ENCODE results near the gene CXADR. TPM values are rescaled to one million over a fixed set of nuclear protein-coding genes. Genes with fewer than 3 reads are reported as not detected.

Gene CXADR
- total RNA-seq, 2 donors from 2014 or later, result 0.28 TPM; not detected in 1

DNA sequence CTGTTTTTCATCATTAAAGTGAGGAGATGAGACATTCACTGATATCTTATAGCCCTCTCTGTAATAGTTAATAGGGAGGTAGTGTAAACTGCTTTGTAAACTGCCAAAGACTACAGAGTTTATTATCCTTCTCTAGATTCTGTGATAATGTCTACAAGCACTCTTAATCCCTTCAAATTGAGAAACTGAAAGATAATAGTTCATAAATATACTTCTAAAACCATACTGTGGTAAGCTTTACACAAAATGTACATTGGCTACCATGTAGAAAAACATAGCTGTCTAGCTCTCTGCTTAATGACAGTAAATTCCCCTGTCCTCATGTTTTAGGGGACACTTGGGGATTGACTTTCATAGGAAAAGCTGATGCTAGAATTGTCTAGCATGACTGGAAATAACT, 39.6 kb downstream of the CXADR start:
- no peak for ATAC-seq (ENCODE audit: insufficient number of reproducible peaks, low FRiP score, low read depth)
- no peak for DNase-seq (ENCODE audit: low spot score)
- no peaks in the 10 kb centered on the region for H3K36me3 ChIP-seq
- H3K27ac ChIP-seq, result no peak overlapping the region
- TF ChIP-seq CTCF (IDR thresholded peaks at IDR 0.05), result no peak
- no peaks in the 10 kb centered on the region for H3K4me1 ChIP-seq (ENCODE audit: control insufficient read depth in 1 of 2, low read depth in 2 of 2)
- no peaks in the 10 kb centered on the region for H3K27me3 ChIP-seq (replicated peaks; ENCODE audit: insufficient read depth)
- no peaks in the 10 kb centered on the region for H3K9me3 ChIP-seq
- H3K4me3 ChIP-seq, result no peak overlapping the region

DNA sequence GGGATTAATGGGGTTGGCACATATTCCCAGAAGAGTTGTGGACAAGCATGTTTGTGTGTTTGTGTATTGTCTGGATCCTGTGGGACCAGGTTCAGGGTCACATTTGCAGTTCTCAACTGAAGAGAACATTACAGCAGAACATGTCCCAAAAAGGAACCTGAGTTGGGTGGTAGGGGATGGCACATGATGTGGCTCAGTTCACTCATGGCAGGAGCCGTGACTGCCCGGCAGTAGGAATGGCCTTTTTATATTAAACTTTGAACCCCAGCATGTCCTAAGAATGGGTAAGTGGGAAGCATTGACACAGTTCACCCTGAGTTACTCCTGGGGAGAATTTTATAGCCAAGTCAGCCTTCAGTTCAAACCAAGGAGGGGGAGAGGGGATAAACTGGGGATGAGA, 41.3 kb downstream of the CXADR start:
- no peak for DNase-seq (ENCODE audit: low spot score)
- Histone ChIP-seq H3K4me3 (no peak overlapping the region), H3K36me3 (no peaks in the 10 kb centered on the region), H3K4me1 (ENCODE audit: control insufficient read depth in 1 of 2, low read depth in 2 of 2) (no peaks in the 10 kb centered on the region), H3K27me3 (replicated peaks; ENCODE audit: insufficient read depth) (no peaks in the 10 kb centered on the region), H3K9me3 (no peaks in the 10 kb centered on the region), H3K27ac (no peak overlapping the region)
- no peak for ATAC-seq (ENCODE audit: insufficient number of reproducible peaks, low FRiP score, low read depth)
- no peak for TF ChIP-seq CTCF (IDR thresholded peaks at IDR 0.05)

GRCh38 chr21:17554679-17555465, 42.0 kb downstream of the CXADR start:
- no peak overlapping the region for H3K4me3 ChIP-seq
- no peaks in the 10 kb centered on the region for H3K36me3 ChIP-seq
- no peak overlapping the region for H3K27ac ChIP-seq
- no peaks in the 10 kb centered on the region for H3K4me1 ChIP-seq (ENCODE audit: control insufficient read depth in 1 of 2, low read depth in 2 of 2)
- H3K9me3 ChIP-seq, result no peaks in the 10 kb centered on the region
- no peak for DNase-seq (ENCODE audit: low spot score)
- ATAC-seq (ENCODE audit: insufficient number of reproducible peaks, low FRiP score, low read depth), result no peak
- no peaks in the 10 kb centered on the region for H3K27me3 ChIP-seq (replicated peaks; ENCODE audit: insufficient read depth)
- TF ChIP-seq CTCF (IDR thresholded peaks at IDR 0.05), result no peak

DNA sequence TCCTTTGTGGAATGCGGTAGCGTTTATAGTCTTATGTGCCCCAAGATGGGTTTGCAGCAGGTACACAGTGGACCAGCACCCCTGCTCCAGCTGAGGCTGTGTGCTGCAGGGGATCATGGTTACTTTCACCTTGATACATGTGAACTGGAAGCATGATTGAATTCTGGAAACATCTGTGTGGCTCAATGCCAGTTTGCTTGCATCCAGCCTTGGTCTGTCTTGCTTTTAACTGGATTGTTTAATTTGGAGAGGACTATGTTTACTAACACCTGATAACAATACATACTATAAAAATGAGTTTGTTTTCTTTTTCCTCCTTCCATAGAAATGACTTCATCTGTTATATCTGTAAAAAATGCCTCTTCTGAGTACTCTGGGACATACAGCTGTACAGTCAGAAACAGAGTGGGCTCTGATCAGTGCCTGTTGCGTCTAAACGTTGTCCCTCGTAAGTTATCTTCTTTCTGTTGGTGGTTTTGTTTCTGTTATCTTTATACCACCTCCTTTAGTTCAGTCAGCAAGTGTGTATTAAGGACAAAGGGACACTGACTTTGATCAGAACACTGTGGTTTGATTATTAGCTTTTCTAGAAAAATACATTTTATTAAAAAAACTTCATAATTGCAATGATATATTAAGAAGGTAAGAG, 47.7 kb downstream of the CXADR start:
- no peak overlapping the region for H3K4me3 ChIP-seq
- no peaks in the 10 kb centered on the region for H3K36me3 ChIP-seq
- no peaks in the 10 kb centered on the region for H3K27me3 ChIP-seq (replicated peaks; ENCODE audit: insufficient read depth)
- H3K4me1 ChIP-seq (ENCODE audit: control insufficient read depth in 1 of 2, low read depth in 2 of 2), result no peaks in the 10 kb centered on the region
- no peaks in the 10 kb centered on the region for H3K9me3 ChIP-seq
- ATAC-seq (ENCODE audit: insufficient number of reproducible peaks, low FRiP score, low read depth) (no peak), DNase-seq (ENCODE audit: low spot score) (no peak)
- no peak overlapping the region for H3K27ac ChIP-seq
- no peak for TF ChIP-seq CTCF (IDR thresholded peaks at IDR 0.05)

DNA sequence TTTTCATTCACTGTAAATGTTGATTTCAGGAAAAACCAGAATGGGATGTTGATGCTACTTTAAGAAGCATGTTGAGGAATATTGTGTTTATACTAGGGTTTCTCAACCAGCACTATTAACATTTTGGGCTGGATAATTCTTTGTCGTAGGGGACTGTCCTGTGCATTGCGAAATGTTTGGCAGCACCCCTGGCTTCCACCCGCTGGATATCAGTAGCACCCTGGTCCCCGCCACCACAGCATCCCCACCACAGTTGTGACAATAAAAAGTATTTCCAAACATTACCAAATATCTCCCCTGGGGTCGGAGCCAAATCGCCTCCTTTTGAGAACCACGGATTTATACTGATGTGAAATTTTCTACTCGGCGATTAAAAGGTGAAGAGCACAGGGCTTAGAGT, 57.9 kb downstream of the CXADR start:
- DNase-seq (ENCODE audit: low spot score), result no peak

More for the DNA sequence above, 57.9 kb downstream of the CXADR start:
- no peak for ATAC-seq (ENCODE audit: insufficient number of reproducible peaks, low FRiP score, low read depth)
- no peak for TF ChIP-seq CTCF (IDR thresholded peaks at IDR 0.05)
- Histone ChIP-seq H3K36me3 (no peaks in the 10 kb centered on the region), H3K27ac (no peak overlapping the region), H3K27me3 (replicated peaks; ENCODE audit: insufficient read depth) (no peaks in the 10 kb centered on the region), H3K4me1 (ENCODE audit: control insufficient read depth in 1 of 2, low read depth in 2 of 2) (no peaks in the 10 kb centered on the region), H3K9me3 (no peaks in the 10 kb centered on the region), H3K4me3 (no peak overlapping the region)

All from thoracic aorta (tissue), 2 donors.